Measurements from ENCODE around the gene OR6S1. TPM values are rescaled to one million over a fixed set of nuclear protein-coding genes. Genes with fewer than 3 reads are reported as not detected.

The OR6S1 gene
- total RNA-seq, 2 donors from 2014 or later = not detected

GRCh38 chr14:20606190-20606901 lies 35.1 kb downstream of the OR6S1 start:
- no peaks in the 10 kb centered on the region for H3K4me1 ChIP-seq (replicated peaks)
- H3K27me3 ChIP-seq (replicated peaks; ENCODE audit: insufficient read depth) = no peaks in the 10 kb centered on the region
- H3K4me3 ChIP-seq = no peak overlapping the region
- no peaks in the 10 kb centered on the region for H3K36me3 ChIP-seq
- WGBS = 37% methylated on average over 8 of the region's 8 CpGs
- H3K9me3 ChIP-seq = no peaks in the 10 kb centered on the region
- H3K27ac ChIP-seq = no peak overlapping the region
- no peak for TF ChIP-seq POLR2AphosphoS5 (IDR thresholded peaks at IDR 0.05)
- peak in 3 of 4 experiments; percentile 19 to 57 (median 38) for TF ChIP-seq CTCF (IDR thresholded peaks at IDR 0.05)
- peak; percentile 26 for DNase-seq (ENCODE audit: low spot score)
- intact Hi-C loops (cut with DNase I) = no loop called here

GRCh38 chr14:20603813-20604690 lies 37.4 kb downstream of the OR6S1 start:
- WGBS = 78% methylated on average over 13 of the region's 13 CpGs
- Histone ChIP-seq H3K27me3 (replicated peaks; ENCODE audit: insufficient read depth) (no peaks in the 10 kb centered on the region), H3K4me1 (replicated peaks) (no peaks in the 10 kb centered on the region), H3K36me3 (no peaks in the 10 kb centered on the region), H3K27ac (no peak overlapping the region), H3K9me3 (no peaks in the 10 kb centered on the region), H3K4me3 (no peak overlapping the region)
- intact Hi-C loops (cut with DNase I) = no loop called here
- TF ChIP-seq POLR2AphosphoS5 (IDR thresholded peaks at IDR 0.05) (no peak), POLR2A (IDR thresholded peaks at IDR 0.05) (no peak), CTCF (IDR thresholded peaks at IDR 0.05) (no peak)
- DNase-seq (ENCODE audit: low spot score) = no peak

GRCh38 chr14:20602583-20602982 lies 38.9 kb downstream of the OR6S1 start:
- Histone ChIP-seq H3K9me3 (no peaks in the 10 kb centered on the region), H3K36me3 (no peaks in the 10 kb centered on the region), H3K27ac (no peak overlapping the region), H3K27me3 (replicated peaks; ENCODE audit: insufficient read depth) (no peaks in the 10 kb centered on the region), H3K4me3 (no peak overlapping the region), H3K4me1 (replicated peaks) (no peaks in the 10 kb centered on the region)
- TF ChIP-seq CTCF (IDR thresholded peaks at IDR 0.05) (no peak), POLR2A (IDR thresholded peaks at IDR 0.05) (no peak), POLR2AphosphoS5 (IDR thresholded peaks at IDR 0.05) (no peak)
- 83% methylated on average over 9 of the region's 9 CpGs for WGBS
- intact Hi-C loops (cut with DNase I) = no loop called here
- no peak for DNase-seq (ENCODE audit: low spot score)

GRCh38 chr14:20601522-20601921 lies 40.0 kb downstream of the OR6S1 start:
- WGBS = 84% methylated on average over 12 of the region's 12 CpGs
- no peak for DNase-seq (ENCODE audit: low spot score)
- Histone ChIP-seq H3K36me3 (no peaks in the 10 kb centered on the region), H3K4me3 (no peak overlapping the region), H3K9me3 (no peaks in the 10 kb centered on the region), H3K4me1 (replicated peaks) (no peaks in the 10 kb centered on the region), H3K27me3 (replicated peaks; ENCODE audit: insufficient read depth) (no peaks in the 10 kb centered on the region), H3K27ac (no peak overlapping the region)
- intact Hi-C loops (cut with DNase I) = no loop called here
- no peak for TF ChIP-seq CTCF (IDR thresholded peaks at IDR 0.05)
- no peak for TF ChIP-seq POLR2AphosphoS5 (IDR thresholded peaks at IDR 0.05)
- no peak for TF ChIP-seq POLR2A (IDR thresholded peaks at IDR 0.05)
